ENCODE results near the gene HOXD11.
A peak's percentile ranks its signal among the peaks of the same experiment; 100 is the strongest.

HOXD11 gene

DNA sequence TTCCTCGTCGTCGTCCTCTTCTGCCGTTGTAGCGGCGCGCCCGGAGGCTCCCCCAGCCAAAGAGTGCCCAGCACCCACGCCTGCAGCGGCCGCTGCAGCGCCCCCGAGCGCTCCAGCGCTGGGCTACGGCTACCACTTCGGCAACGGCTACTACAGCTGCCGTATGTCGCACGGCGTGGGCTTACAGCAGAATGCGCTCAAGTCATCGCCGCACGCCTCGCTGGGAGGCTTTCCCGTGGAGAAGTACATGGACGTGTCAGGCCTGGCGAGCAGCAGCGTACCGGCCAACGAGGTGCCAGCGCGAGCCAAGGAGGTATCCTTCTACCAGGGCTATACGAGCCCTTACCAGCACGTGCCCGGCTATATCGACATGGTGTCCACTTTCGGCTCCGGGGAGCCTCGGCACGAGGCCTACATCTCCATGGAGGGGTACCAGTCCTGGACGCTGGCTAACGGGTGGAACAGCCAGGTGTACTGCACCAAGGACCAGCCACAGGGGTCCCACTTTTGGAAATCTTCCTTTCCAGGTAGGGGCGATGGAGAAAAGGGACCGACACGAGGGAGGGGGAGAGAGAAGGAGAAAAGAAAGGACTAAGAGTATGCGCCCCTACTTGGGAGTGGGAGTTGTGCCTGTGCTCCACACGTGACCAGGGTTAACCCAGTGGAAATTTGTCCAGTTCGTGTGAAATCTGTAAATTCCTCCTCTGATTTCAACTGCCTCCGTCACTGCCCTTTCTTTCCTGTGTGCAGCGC is 13.8 kb upstream of the HOXD11 start:
- DNase-seq (ENCODE audit: low read depth), result no peak

DNA sequence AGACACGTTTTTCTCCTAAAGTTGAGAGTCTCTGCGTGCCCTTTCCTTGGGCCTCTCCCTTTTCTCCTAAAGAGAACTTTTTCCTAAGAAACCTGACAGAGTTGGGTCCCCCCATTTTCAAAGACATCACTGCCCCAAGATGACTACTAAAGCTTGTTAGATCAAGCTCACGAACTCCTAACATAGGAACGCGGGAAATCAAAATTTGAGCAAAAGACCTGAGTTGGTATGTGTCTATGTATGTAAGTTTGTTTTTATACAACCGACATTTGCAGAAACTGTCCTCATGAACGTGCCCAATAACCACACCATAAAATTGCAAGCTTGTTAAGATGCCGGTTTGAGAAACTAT is 13.2 kb upstream of the HOXD11 start:
- DNase-seq (ENCODE audit: low read depth), result no peak

DNA sequence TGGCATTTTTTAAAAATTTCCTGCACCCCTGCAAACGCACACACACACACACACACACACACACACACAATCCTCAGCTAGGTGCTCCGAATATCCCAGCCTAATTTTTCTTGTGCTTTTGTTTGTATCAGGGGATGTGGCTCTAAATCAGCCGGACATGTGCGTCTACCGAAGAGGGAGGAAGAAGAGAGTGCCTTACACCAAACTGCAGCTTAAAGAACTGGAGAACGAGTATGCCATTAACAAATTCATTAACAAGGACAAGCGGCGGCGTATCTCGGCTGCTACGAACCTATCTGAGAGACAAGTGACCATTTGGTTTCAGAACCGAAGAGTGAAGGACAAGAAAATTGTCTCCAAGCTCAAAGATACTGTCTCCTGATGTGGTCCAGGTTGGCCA is 12.7 kb upstream of the HOXD11 start:
- no peak for DNase-seq (ENCODE audit: low read depth)

DNA sequence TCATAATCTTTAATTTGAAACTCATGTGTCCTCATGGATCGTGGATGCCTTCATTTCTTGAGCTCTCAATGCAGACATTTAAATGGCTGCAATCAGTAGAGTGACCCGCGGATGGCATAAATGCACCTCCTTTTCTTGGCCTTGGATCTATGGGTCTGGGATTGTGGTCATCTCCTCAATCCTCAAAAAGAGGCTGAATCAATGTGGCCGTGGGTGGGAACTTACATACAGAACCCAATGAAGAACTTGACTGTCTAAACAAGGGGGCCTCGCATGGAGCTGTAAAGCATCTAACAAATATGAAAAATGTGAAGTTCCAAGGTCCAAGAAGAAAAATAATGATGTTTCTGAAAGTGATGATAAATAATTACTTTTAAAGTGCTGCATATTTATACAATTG is 11.7 kb upstream of the HOXD11 start:
- no peak for DNase-seq (ENCODE audit: low read depth)

DNA sequence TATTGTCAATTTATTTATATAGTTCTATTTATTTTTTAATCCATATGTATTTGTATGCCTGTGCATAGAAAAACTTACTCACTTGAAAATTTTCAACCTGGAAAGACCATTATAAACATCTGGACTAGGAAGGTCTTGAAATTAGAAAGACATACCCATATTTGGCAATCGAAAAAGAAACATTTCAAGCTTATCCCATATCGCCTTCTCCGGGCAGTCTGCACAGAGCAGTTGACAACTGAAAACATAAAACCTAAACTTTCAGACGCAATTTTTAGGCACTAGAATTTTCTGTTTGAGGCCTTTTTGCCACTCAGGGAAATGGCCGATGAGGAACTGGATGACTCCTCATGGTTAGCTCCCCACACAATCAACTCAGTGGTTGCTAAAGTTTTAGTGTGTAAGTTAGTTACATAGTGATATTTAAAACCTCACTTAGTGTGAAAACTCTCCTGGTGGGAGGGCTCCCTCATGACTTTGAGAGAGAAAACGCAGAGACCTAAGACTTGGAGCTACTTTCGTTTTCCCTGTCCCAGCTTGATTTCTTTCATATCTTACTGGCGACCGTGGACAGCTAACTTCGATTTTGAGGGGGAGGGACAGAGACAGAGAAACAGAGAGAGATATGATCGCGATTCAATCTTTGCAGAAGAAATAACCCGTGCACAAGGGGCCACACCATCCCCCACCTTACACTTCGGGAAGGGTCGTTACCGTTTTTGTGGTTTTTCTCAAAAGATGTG is 10.7 kb upstream of the HOXD11 start:
- DNase-seq (ENCODE audit: low read depth), result no peak

DNA sequence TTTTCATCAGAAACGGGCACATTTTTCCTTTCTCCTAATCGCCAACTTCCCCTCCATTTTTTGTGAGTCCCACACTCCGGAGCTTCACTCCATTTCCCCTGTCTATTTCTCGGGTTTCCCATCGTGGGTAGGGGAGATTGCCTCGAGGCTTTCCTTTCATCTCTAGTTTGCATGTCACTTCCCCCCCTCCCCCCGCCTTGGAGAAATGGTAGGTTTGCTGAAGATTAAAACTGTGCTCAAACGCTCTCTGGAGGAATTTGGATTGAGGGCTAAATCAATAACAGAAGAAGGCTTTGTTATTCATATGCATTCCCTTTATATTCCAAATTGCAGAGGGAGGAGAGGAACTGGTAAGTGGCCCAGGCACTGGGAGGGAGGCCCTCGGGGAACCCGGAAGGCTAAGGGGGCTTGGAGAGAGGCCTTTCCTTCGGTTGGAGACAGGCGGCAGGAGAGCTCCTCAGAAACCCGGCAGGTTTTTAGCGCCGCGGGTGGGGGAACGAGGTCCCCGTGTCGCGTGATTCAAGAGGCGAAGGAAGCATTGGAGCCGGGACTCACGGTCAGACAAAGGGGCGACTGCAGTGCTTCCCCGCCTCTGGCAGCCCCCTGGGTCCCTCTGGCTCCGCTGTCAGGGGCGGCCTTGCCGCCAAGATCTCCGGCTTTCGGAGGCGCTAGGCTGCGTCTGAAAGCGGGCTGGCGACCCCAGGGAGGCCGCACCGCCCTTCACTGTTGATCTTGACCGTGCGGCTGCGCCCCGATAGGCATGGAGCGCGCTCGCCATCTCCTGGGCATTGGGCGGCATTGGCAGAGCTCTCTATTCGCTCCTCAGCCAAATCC is 9.9 kb upstream of the HOXD11 start:
- DNase-seq (ENCODE audit: low read depth), result peak; percentile 49

DNA sequence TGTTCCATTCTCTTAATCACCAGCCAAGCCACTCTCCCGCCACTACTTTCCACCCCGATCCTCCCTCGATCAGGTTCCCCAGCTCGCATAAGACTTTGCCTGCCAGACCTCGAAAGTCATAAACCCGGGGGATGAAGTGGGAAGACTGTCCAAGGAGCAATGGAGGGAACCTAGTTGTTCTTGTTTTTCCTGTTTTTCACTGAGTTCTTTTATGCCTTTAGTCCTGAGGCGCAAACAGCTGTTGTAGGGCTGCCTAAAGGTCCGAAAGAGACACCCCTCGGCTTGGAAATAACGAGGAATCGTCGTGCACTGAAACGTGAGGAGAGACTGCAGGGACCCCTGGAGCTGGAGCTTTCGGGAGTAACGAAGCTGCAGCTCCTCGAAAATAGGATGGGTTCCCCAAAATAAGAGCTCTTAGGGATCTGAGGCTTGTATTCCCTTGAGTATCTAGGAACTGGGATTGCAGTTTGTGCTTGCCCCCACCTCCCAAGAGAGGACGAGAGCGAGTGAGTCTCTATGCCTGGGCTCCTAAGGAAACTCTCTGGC is 9.2 kb upstream of the HOXD11 start:
- DNase-seq (ENCODE audit: low read depth), result no peak

DNA sequence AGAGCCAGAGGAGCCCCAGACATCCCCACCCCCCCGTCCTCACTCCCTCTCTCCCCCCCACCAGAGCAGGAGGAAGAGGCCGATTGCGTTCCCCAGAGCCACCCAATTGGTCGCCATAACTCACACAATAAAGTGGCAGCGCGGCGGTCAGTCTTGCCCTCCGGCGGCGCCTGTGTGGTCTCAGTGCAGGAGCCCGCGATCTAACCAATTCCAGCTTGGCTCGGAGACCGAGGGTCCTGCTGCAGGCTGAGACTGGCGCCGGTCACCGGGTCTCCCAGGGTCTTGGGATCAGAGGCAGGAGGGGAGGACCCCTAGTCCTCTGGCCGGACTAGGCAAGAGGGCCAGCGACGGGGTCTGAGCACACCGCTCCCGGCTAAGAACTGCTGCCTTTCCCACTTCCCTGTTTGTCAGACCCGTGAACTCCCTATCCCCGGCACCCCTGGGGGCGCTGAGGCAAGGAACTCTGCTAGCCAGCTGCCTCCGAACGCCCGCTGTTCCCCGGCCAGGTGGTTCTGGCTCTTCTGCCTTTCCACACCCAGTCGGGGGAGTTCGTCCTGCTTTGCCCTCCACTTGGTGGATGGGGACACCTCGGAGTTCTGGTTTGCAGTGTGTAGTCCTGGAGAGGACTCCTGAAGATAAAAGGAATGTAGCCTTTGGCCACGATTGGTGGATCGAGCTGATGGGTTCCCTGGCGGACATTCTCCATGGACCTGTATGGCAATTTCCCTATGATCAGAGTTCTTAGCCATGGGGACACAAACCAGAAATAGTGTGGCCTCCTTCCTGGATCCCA is 8.5 kb upstream of the HOXD11 start:
- no peak for DNase-seq (ENCODE audit: low read depth)

DNA sequence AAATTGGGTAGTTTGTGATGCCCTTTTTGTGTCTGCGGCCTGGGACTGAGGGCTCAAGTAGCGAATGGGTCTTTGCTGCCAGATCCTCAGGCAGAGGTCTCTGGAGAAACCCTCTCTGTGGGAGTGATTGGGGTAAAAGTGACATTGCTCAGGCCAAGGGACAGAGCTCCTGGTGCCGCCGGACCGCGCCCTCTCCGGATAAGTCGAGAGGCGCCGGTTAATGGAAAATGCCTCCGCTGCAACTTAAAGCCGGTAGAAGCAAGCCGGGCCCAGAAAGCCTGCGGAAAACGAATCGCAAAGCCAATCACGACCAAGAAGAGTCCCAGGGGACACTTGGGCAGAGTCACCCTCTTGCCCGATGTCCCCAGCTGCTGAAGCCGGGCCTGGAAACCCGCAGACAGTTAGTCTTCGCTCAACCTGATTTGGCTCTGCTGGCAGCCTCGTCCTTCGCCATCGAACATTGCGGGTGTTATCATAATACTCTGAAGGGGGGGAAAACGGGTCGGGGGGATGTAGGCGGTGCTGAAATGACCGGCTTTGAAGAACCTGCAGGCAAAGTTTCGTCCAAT is 7.8 kb upstream of the HOXD11 start:
- DNase-seq (ENCODE audit: low read depth), result no peak

DNA sequence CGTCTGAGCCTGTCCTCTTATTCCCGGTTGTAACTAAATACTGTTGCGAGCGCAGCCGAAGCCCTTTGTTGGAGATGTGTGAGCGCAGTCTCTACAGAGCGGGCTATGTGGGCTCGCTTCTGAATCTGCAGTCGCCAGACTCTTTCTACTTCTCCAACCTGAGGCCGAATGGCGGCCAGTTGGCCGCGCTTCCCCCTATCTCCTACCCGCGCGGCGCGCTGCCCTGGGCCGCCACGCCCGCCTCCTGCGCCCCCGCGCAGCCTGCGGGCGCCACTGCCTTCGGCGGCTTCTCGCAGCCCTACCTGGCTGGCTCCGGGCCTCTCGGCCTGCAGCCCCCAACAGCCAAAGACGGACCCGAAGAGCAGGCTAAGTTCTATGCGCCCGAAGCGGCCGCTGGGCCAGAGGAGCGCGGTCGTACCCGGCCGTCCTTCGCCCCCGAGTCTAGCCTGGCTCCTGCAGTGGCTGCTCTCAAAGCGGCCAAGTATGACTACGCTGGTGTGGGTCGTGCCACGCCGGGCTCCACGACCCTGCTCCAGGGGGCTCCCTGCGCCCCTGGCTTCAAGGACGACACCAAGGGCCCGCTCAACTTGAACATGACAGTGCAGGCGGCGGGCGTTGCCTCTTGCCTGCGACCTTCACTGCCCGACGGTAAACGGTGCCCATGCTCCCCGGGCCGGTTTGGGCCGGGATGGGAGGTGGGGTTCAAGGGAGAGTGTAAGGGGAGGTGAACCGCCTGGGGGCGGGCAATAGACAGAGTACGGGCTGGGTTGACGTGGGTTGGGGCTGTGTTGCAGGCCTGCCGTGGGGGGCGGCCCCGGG is 7.1 kb upstream of the HOXD11 start, which contains the start of gene HOXD12:
Gene HOXD12 (plus strand): TSS at position 68 of the 819 bp plus-strand sequence. CDS start 7 bp downstream, at position 75.
- no peak for DNase-seq (ENCODE audit: low read depth)

DNA sequence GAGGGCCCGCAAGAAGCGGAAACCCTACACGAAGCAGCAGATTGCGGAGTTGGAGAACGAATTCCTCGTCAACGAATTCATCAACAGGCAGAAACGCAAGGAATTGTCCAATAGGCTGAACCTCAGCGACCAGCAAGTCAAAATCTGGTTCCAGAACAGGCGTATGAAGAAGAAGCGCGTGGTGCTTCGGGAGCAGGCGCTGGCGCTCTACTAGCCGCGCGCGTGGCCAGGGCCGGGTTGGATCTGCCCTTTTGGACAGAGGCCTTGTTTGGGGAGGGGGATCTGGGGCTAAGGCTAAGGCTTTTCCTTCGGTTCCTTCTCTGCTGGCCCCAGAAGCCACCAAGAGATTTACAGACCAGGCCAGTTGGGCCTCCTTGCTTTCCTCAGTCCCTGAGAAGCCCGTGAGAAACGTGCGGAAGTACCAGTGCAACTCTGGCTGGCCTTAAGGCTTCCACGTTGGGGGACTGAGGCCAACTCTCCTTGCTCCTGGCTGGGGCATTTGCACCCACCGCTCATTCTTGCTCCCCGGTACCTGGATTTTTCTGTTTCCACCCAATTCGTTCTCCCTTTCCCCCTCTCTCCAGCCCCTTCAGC is 6.4 kb upstream of the HOXD11 start:
- no peak for DNase-seq (ENCODE audit: low read depth)

DNA sequence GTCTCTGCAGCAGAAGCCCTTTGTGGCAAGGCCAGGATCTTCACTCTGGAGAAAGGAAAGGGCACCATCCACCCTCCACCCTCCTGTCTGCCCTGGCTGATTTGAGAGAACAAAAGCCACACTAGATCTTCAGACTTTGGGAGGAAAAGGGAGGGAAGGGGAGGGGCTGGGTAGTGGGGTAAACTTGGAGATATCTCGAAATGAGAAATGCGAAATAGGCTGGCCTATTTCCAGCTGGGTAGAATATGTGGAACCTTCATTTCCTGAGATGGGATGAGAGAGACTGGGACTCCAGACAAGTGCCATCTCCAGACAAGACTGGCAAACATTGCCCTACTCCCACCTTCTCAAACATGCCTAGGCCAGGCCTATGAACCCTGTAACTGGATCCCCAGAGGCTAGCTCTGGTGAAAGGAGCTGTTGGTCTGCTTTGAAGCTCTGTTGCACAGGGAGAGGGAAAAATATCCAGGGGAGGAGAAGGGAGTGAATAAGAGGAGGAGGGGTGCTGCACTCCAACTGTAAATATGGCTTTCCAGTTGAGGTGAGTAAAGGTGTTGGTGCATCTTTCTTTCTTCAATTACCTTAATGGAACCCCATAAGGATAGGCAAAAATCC is 5.8 kb upstream of the HOXD11 start:
- DNase-seq (ENCODE audit: low read depth), result no peak

DNA sequence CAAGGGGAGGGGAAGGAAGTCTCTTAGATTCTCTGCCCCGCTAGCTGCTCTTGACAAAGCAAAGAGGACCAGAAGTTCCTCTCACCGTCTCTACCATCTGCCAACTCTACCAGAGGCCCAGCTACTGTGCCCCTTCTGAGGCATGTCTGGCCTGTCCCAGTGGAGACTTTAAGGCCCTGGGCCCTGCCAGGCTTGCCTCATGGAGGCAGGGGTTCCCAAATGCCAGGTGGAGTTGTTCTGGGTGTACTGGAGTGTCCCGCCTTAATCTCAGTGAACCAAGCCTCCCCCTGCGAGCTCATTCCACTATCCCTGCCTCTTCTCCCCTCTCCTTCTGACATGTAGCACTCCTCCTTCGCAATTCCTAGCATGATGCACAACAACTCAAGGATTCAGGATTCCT is 5.2 kb upstream of the HOXD11 start:
- no peak for DNase-seq (ENCODE audit: low read depth)

DNA sequence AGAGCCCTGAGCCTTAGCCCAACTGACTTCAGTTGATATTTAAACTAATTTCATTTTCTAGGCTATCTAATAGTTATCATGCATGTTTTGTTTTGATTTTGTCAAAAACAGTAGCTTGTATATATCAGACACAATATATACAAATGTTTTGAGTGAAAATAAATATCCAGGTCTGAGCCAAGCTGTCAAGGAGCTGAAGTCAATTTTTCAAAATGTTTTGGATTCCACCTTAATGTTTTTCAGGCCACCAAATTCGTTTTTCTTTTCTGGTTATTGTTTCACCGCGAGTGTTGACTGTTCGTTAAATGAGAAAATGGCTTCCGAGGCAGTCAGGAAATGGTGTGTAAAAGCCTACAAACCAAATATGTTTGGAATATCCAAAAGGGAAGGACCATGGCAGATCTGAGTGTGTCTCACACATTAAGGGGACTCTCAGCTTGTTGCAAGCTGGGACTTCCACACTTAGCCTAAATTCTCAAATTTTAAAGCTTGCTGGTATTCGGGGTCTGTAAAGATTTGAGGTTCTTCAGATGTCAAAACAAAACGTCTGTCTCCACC is 4.7 kb upstream of the HOXD11 start:
- no peak for DNase-seq (ENCODE audit: low read depth)

DNA sequence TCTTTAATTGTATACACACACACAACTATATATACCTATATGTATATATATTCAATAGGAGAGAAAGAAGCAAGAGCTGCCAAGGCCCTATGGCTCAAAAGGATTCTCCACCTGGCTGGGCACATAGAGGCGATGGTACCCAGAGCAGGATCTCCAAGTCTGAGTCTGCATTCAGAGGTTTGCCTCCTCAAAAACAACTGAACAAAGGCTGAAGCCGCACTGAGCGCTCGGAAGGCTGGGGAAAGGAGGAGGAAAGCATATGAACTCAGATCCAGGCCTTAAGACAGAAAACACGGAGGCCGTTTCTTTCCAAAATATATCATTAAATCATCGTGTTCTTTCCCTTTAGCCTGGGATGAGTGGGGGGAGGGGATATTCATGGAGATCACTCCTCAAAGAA is 3.9 kb upstream of the HOXD11 start:
- DNase-seq (ENCODE audit: low read depth), result no peak

DNA sequence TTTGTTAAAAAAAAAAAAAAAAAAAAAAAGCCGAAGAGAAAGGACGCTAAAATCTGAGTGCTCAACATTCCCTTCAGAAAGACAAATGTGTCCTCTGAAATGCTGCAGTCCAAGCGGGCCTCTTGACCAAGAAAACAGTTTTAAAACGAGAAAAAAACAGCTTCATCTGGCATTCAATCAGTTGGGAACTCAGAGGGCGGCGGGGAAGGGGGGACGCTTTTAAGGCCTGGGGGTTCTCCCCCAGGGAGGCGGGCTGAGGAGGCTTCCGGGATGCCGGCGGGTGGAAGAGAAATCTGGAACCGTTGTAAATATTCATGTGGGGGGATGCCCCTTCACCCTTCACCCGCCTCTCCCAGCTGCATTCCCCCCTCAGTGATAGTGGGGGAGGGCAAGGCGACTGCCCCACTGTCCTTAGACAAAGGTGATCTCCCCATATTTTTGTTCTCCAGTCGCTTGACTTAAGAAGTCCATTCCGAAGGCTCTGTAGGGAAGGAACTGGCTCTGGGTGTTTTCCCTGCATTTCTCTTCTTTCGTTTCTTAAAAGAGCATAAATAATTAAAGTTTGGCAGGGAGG is 3.3 kb upstream of the HOXD11 start:
- DNase-seq (ENCODE audit: low read depth), result no peak

DNA sequence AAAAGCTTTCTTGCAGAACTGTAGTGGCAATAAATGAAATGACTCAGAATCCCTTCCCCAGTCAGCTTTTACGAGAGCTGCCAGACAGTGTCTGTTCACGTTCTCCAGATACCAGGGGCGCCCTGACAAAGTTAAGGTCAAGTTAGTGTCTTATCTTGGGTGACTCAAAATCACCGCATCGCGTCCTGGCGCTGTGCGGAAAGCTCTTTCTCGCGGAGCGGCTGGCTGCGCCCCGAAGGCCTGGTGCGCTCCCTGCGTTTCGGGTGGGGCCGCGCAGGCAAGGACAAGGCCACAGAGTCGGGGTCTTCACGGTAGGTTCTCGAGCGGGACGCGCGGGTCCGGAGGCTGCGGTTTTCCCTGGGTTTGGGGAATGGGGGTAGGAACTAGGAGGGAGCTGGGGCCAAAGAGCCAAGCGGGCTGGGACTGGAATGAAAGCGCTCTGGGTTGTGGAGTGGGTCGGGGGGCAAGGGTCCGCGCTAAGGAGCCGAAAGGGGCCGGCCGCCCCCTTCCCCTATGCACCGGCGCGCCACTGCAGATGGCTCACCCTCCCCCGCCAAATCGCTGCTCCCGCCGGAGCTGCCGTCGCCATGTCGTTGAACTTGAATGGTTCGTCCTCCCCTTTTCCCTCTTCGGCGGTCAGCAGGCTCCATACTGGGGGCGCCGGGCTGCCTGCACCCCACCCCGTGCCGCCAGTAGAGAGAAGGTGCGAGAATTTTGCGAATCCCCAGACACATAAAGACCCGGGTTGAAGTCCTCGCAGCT is 2.6 kb upstream of the HOXD11 start:
- no peak for DNase-seq (ENCODE audit: low read depth)

DNA sequence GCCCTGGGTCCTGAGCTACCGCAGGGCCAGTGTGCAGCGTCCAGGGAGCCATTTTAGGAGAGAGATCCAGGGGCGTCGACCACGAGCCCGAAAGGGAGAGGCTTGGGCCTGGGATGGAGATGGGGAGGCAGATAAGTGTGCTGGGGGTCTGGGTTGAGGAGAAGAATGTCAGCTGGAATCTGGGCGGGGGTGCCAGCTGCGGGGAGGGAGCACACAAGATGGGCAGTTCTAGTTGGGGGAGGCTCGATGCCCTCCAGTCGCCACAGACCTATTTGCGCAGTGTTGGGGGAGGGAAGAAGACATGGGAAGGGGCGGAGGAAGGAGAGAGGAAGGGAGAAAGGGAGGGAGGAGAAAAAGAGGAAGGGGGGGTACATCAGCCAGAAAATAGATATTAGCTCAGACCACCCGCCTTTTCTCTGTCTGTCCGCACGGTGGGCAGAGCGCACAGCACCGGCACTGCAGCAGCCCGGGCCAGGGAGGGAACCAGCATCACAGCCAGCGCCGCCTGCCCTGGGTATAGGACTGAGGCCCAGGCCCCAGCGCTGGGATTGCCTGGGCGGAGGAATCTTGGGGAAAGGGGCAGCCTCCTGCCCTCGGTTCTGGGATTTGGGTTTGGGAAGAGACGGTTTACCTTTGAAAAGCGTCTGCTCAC is 1.9 kb upstream of the HOXD11 start:
- no peak for DNase-seq (ENCODE audit: low read depth)

All from iris pigment epithelial cell (primary cell).